Uterus (tissue), 2 donors: ENCODE results near the gene RAB8A.

Experiments
- POLR2A ChIP-seq, 2 donors: fragments of 450-650 bp; IDR thresholded peaks; one replicate each; pipeline ENCODE4 v1.6.1; 2016; ENCODE audit warnings: antibody characterized with exemption in 2 of 2, mild to moderate bottlenecking in 1 of 2, moderate library complexity in 1 of 2
- TF ChIP-seq, protein P1 (sequence below), 4 experiments: fragments of 200-600 bp in 2 of 4; fragments of 450-650 bp in 2 of 4; sonication (generic) in 2 of 4; IDR thresholded peaks; one replicate each; pipeline ENCODE4 v1.5.1; 2016 to 2019; ENCODE audit warnings: antibody characterized with exemption in 4 of 4, mild to moderate bottlenecking in 2 of 4, moderate library complexity in 1 of 4

DNA sequence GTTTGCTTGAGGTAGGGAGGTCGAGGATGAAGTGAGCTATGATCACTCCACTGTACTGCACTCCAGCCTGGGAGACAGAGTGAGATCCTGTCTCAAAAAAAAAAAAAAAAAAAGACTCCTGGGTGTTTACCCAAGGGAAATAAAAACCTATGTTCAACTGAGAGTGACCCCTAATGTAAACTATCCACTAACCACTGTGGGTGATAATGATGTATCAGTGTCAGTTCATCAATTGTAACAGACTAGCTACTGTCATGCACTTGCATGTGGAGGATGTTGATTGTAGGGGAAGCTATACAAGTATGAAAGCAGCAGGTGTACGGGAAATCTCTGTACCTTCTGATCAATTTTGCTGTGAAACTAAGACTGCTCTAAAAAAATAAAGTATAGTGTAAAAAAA is 64.3 kb downstream of the RAB8A start:
- TF ChIP-seq, protein P1, sequence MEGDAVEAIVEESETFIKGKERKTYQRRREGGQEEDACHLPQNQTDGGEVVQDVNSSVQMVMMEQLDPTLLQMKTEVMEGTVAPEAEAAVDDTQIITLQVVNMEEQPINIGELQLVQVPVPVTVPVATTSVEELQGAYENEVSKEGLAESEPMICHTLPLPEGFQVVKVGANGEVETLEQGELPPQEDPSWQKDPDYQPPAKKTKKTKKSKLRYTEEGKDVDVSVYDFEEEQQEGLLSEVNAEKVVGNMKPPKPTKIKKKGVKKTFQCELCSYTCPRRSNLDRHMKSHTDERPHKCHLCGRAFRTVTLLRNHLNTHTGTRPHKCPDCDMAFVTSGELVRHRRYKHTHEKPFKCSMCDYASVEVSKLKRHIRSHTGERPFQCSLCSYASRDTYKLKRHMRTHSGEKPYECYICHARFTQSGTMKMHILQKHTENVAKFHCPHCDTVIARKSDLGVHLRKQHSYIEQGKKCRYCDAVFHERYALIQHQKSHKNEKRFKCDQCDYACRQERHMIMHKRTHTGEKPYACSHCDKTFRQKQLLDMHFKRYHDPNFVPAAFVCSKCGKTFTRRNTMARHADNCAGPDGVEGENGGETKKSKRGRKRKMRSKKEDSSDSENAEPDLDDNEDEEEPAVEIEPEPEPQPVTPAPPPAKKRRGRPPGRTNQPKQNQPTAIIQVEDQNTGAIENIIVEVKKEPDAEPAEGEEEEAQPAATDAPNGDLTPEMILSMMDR (IDR thresholded peaks at IDR 0.05): no peak
- no peak for TF ChIP-seq POLR2A (IDR thresholded peaks at IDR 0.05)
